GM23338 (cell line): ENCODE results near the gene THUMPD3. TPM values are rescaled to one million over a fixed set of nuclear protein-coding genes. Genes with fewer than 3 reads are reported as not detected.

Experiments used
- ATAC-seq: fragments of 200-7000 bp; cut with Tn5 transposase; 3 replicates; pipeline ENCODE4 v1.9.1; 2020
- DNase-seq: peaks from one replicate; pipeline ENCODE4 v3.0.0-alpha.2; 2015; ENCODE audit warnings: low spot score
- H2AFZ ChIP-seq: fragments of 200-600 bp; sonication (generic); 2 replicates; pipeline ENCODE4 v1.8.0; 2016; ENCODE audit warnings: antibody characterized with exemption, mild to moderate bottlenecking, moderate library complexity
- H3F3A ChIP-seq: fragments of 200-600 bp; sonication (generic); replicated peaks from 2 replicates; pipeline ENCODE4 v1.8.0; 2017; ENCODE audit warnings: antibody characterized with exemption, mixed run types, low read depth
- H3K27ac ChIP-seq: fragments of 200-600 bp; sonication (generic); 2 replicates; pipeline ENCODE4 v1.6.1; 2016; ENCODE audit warnings: low read depth
- H3K27me3 ChIP-seq: fragments of 200-600 bp; sonication (generic); 2 replicates; pipeline ENCODE4 v1.8.0; 2016; ENCODE audit warnings: mild to moderate bottlenecking, mixed run types, moderate library complexity; ENCODE audit not compliant: insufficient read depth
- H3K36me3 ChIP-seq: fragments of 200-600 bp; sonication (generic); 2 replicates; pipeline ENCODE4 v1.8.0; 2016; ENCODE audit warnings: mild to moderate bottlenecking; ENCODE audit not compliant: insufficient read depth
- H3K4me1 ChIP-seq: fragments of 200-600 bp; sonication (generic); 2 replicates; pipeline ENCODE4 v1.8.0; 2016; ENCODE audit warnings: mild to moderate bottlenecking, moderate library complexity; ENCODE audit not compliant: insufficient read depth
- H3K4me2 ChIP-seq: fragments of 200-600 bp; sonication (generic); 2 replicates; pipeline ENCODE4 v1.7.1; 2017; ENCODE audit warnings: mixed run types
- H3K4me3 ChIP-seq: fragments of 200-600 bp; sonication (generic); 2 replicates; pipeline ENCODE4 v1.6.1; 2016; ENCODE audit warnings: mixed run types
- H3K79me2 ChIP-seq: fragments of 200-600 bp; sonication (generic); replicated peaks from 2 replicates; pipeline ENCODE4 v1.8.0; 2017; ENCODE audit warnings: mild to moderate bottlenecking; ENCODE audit not compliant: insufficient read depth
- H3K9me2 ChIP-seq: fragments of 200-600 bp; sonication (generic); 2 replicates; pipeline ENCODE4 v1.8.0; 2017; ENCODE audit not compliant: insufficient read depth
- H4K20me1 ChIP-seq: fragments of 200-600 bp; sonication (generic); replicated peaks from 2 replicates; pipeline ENCODE4 v1.8.0; 2017; ENCODE audit warnings: mild to moderate bottlenecking; ENCODE audit not compliant: insufficient read depth
- H3K27ac Mint-ChIP-seq: 2 replicates; pipeline ENCODE4 v1.8.0; 2020; ENCODE audit warnings: inconsistent platforms, mild to moderate bottlenecking, moderate library complexity, mixed read lengths
- H3K27me3 Mint-ChIP-seq: 3 replicates; pipeline ENCODE4 v1.8.0; 2022; ENCODE audit warnings: low read depth, mild to moderate bottlenecking, moderate library complexity, mixed read lengths, inconsistent platforms; ENCODE audit not compliant: insufficient read depth, poor library complexity
- H3K36me3 Mint-ChIP-seq: 3 replicates; pipeline ENCODE4 v1.8.0; 2021; ENCODE audit warnings: low read depth, mild to moderate bottlenecking, inconsistent platforms, moderate library complexity, mixed read lengths
- H3K4me1 Mint-ChIP-seq: 3 replicates; pipeline ENCODE4 v1.8.0; 2020; ENCODE audit warnings: mild to moderate bottlenecking, inconsistent platforms, mixed read lengths
- H3K4me3 Mint-ChIP-seq: 3 replicates; pipeline ENCODE4 v1.8.0; 2021; ENCODE audit warnings: moderate library complexity, mild to moderate bottlenecking, inconsistent platforms, mixed read lengths
- H3K9me3 Mint-ChIP-seq: 3 replicates; pipeline ENCODE4 v1.8.0; 2020; ENCODE audit warnings: moderate library complexity, mild to moderate bottlenecking, inconsistent platforms, mixed read lengths
- CREB1 ChIP-seq: fragments of 250-450 bp; sonication (Bioruptor Pico); IDR thresholded peaks from 2 replicates; pipeline ENCODE4 v1.5.0; 2020; ENCODE audit warnings: low read depth, mild to moderate bottlenecking, moderate library complexity
- CTCF ChIP-seq, 2 experiments: fragments of 200-600 bp in 1 of 2; sonication (generic) in 1 of 2; conservative IDR thresholded peaks; 2 replicates each; pipeline versions ENCODE4 v1.5.1 to v1.6.1; 2016 to 2017; ENCODE audit warnings: antibody characterized with exemption in 2 of 2, low read depth in 2 of 2, mild to moderate bottlenecking in 2 of 2, moderate library complexity in 1 of 2
- ETS1 ChIP-seq: IDR thresholded peaks from 2 replicates; pipeline ENCODE4 v1.6.1; 2016; ENCODE audit warnings: antibody characterized with exemption
- EZH2 ChIP-seq: fragments of 200-600 bp; sonication (generic); IDR thresholded peaks from one replicate; pipeline ENCODE4 v1.8.0; 2017; ENCODE audit warnings: antibody characterized with exemption, mild to moderate bottlenecking, low read depth; ENCODE audit not compliant: unreplicated experiment
- EZH2phosphoT487 ChIP-seq: fragments of 200-600 bp; sonication (generic); IDR thresholded peaks from one replicate; pipeline ENCODE4 v1.8.1; 2018; ENCODE audit warnings: antibody characterized with exemption; ENCODE audit not compliant: unreplicated experiment
- JUNB ChIP-seq: IDR thresholded peaks from one replicate; pipeline ENCODE4 v1.6.1; 2016; ENCODE audit warnings: antibody characterized with exemption; ENCODE audit not compliant: unreplicated experiment
- NANOG ChIP-seq: IDR thresholded peaks from 2 replicates; pipeline ENCODE4 v1.6.1; 2016; ENCODE audit warnings: antibody characterized with exemption, borderline replicate concordance
- POLR2AphosphoS5 ChIP-seq: IDR thresholded peaks from 2 replicates; pipeline ENCODE4 v1.6.1; 2016; ENCODE audit warnings: antibody characterized with exemption, low read depth
- REST ChIP-seq: IDR thresholded peaks from one replicate; pipeline ENCODE4 v1.6.1; 2018; ENCODE audit warnings: antibody characterized with exemption; ENCODE audit not compliant: unreplicated experiment
- ZNF114 ChIP-seq: fragments of 250-450 bp; sonication (Bioruptor Pico); IDR thresholded peaks from 2 replicates; pipeline ENCODE4 v1.5.0; 2020; ENCODE audit warnings: mild to moderate bottlenecking, moderate library complexity
- ZNF462 ChIP-seq: fragments of 250-450 bp; sonication (Bioruptor Pico); IDR thresholded peaks from 2 replicates; pipeline ENCODE4 v1.5.0; 2020; ENCODE audit warnings: mild to moderate bottlenecking, moderate library complexity
- polyA plus RNA-seq: library from polyadenylated mRNA; unstranded; fragments of >200 nt; fragmentation: Nextera tagmentation; extraction: Ambion mirVana; gene quantifications from 2 replicates; pipeline ENCODE4 v1.2.1, GENCODE V29; 2016
- total RNA-seq: library from RNA; depleted of rRNA; stranded (reverse); fragments of >200 nt; shearing (Covaris generic); gene quantifications from 2 replicates; pipeline ENCODE4 v1.2.3, GENCODE V29; 2014

Gene THUMPD3
- total and polyA plus RNA-seq, 2 experiments from 2014 or later: 30.1 to 54.1 TPM

- TF ChIP-seq CTCF (conservative IDR thresholded peaks at IDR 0.05; ENCODE audit: low read depth in 2 of 2) (no peak), CREB1 (no peak), ZNF462 (no peak), JUNB (no peak), EZH2 (no peak)
Measured at GRCh38 chr3:9411302-9411701, 48.4 kb downstream of the THUMPD3 start (continued).

- no peak for DNase-seq
- no peak for ATAC-seq
- no peaks in the 10 kb centered on the region for H3F3A ChIP-seq
- H3K27ac Mint-ChIP-seq: no peak overlapping the region
- H3K4me2 ChIP-seq: no peak overlapping the region
- no peak overlapping the region for H3K4me3 ChIP-seq
- H3K27me3 ChIP-seq: no peaks in the 10 kb centered on the region
- no peaks in the 10 kb centered on the region for H3K9me2 ChIP-seq
- peaks cover 18% of the 10 kb centered on the region; the same call in 2 of the 3 replicates for H3K36me3 Mint-ChIP-seq
- peaks cover 100% of the 10 kb centered on the region for H3K79me2 ChIP-seq
- H3K27ac ChIP-seq: peak overlapping the region; percentile 74
- peaks cover 11% of the 10 kb centered on the region for H3K4me1 ChIP-seq
- no peak overlapping the region for H2AFZ ChIP-seq
- H4K20me1 ChIP-seq: peaks cover 61% of the 10 kb centered on the region
- H3K9me3 Mint-ChIP-seq: no peaks in the 10 kb centered on the region
- peaks cover 7% of the 10 kb centered on the region for H3K27me3 Mint-ChIP-seq
- H3K36me3 ChIP-seq: no peaks in the 10 kb centered on the region
- H3K4me3 Mint-ChIP-seq: no peak overlapping the region
- peaks cover 47% of the 10 kb centered on the region for H3K4me1 Mint-ChIP-seq
- no peak for TF ChIP-seq NANOG
- no peak for TF ChIP-seq REST
- no peak for TF ChIP-seq EZH2phosphoT487
- TF ChIP-seq ZNF114 (CRISPR knock-in tag): no peak
- TF ChIP-seq ETS1: no peak
- TF ChIP-seq POLR2AphosphoS5: no peak
Measured at GRCh38 chr3:9412293-9412692, 49.4 kb downstream of the THUMPD3 start.
